GM12878 (cell line): ENCODE results near the gene ANP32E. TPM values are rescaled to one million over a fixed set of nuclear protein-coding genes. Genes with fewer than 3 reads are reported as not detected.

Experiments used
- BACH1 ChIP-seq: fragments of 450-650 bp; IDR thresholded peaks from 2 replicates; pipeline ENCODE4 v1.6.1; 2017; ENCODE audit warnings: mild to moderate bottlenecking, borderline replicate concordance
- BCLAF1 ChIP-seq: fragments of 450-650 bp; IDR thresholded peaks from 2 replicates; pipeline ENCODE4 v1.6.1; 2017; ENCODE audit warnings: antibody characterized with exemption, mild to moderate bottlenecking, moderate library complexity
- CBX3 ChIP-seq: fragments of 200-600 bp; sonication (generic); IDR thresholded peaks from 2 replicates; pipeline ENCODE4 v1.6.1; 2016; ENCODE audit warnings: low read depth, borderline replicate concordance
- CEBPZ ChIP-seq: fragments of 150-350 bp; IDR thresholded peaks from 2 replicates; pipeline ENCODE4 v1.6.1; 2016; ENCODE audit warnings: low read depth, low read length
- EED ChIP-seq: sonication (generic); IDR thresholded peaks from 2 replicates; pipeline ENCODE4 v1.6.1; 2016; ENCODE audit warnings: antibody characterized with exemption, low read depth
- ESRRA ChIP-seq: IDR thresholded peaks from 2 replicates; pipeline ENCODE4 v1.6.1; 2012; ENCODE audit warnings: mild to moderate bottlenecking, low read length, improper control_type of control experiment
- IKZF2 ChIP-seq, 2 experiments: fragments of 450-650 bp; IDR thresholded peaks; 2 replicates each; pipeline ENCODE4 v1.6.1; 2017; ENCODE audit warnings: mild to moderate bottlenecking in 2 of 2, moderate library complexity in 2 of 2
- IRF4 ChIP-seq: IDR thresholded peaks from 2 replicates; pipeline ENCODE4 v1.6.1; 2011; ENCODE audit warnings: low read depth, low read length
- LARP7 ChIP-seq: fragments of 450-650 bp; IDR thresholded peaks from 2 replicates; pipeline ENCODE4 v1.6.1; 2017; ENCODE audit warnings: mild to moderate bottlenecking
- MEF2B ChIP-seq: fragments of 450-650 bp; IDR thresholded peaks from 2 replicates; pipeline ENCODE4 v1.6.1; 2018; ENCODE audit warnings: mild to moderate bottlenecking, moderate library complexity; ENCODE audit not compliant: partially characterized antibody, poor library complexity, severe bottlenecking
- MXI1 ChIP-seq: fragments of 150-350 bp; IDR thresholded peaks from 2 replicates; pipeline ENCODE4 v1.6.1; 2011; ENCODE audit warnings: low read depth, mild to moderate bottlenecking, inconsistent platforms, low read length, improper control_type of control experiment
- NFXL1 ChIP-seq: fragments of 450-650 bp; IDR thresholded peaks from 2 replicates; pipeline ENCODE4 v1.6.1; 2017; ENCODE audit warnings: antibody characterized with exemption, mild to moderate bottlenecking, borderline replicate concordance
- NR2F1 ChIP-seq: fragments of 450-650 bp; conservative IDR thresholded peaks from 2 replicates; pipeline ENCODE4 v1.6.1; 2017; ENCODE audit warnings: mild to moderate bottlenecking
- POLR2AphosphoS2 ChIP-seq: IDR thresholded peaks from 2 replicates; pipeline ENCODE4 v1.6.1; 2011; ENCODE audit warnings: low read depth, mild to moderate bottlenecking, low read length, improper control_type of control experiment, moderate library complexity
- POU2F2 ChIP-seq: IDR thresholded peaks from 3 replicates; pipeline ENCODE4 v1.6.1; 2011; ENCODE audit warnings: low read depth, mild to moderate bottlenecking, low read length, borderline replicate concordance
- RAD21 ChIP-seq: IDR thresholded peaks from 2 replicates; pipeline ENCODE4 v1.6.1; 2011; ENCODE audit warnings: mild to moderate bottlenecking, low read depth, low read length, moderate library complexity; ENCODE audit not compliant: insufficient read depth
- RELA ChIP-seq: fragments of 450-650 bp; IDR thresholded peaks from 2 replicates; pipeline ENCODE4 v1.8.0; 2014; ENCODE audit warnings: borderline replicate concordance; ENCODE audit not compliant: partially characterized antibody
- RFX5 ChIP-seq: IDR thresholded peaks from 2 replicates; pipeline ENCODE4 v1.6.1; 2011; ENCODE audit warnings: low read depth, low read length, improper control_type of control experiment
- SIN3A ChIP-seq: IDR thresholded peaks from 2 replicates; pipeline ENCODE4 v1.6.1; 2012; ENCODE audit warnings: low read depth, low read length, improper control_type of control experiment
- SMARCA5 ChIP-seq: fragments of 450-650 bp; IDR thresholded peaks from 2 replicates; pipeline ENCODE4 v1.6.1; 2017; ENCODE audit warnings: mild to moderate bottlenecking
- SRF ChIP-seq, 2 experiments: IDR thresholded peaks; 2 replicates each; pipeline ENCODE4 v1.6.1; 2011; ENCODE audit warnings: low read depth in 2 of 2, low read length in 2 of 2, mild to moderate bottlenecking in 1 of 2, moderate library complexity in 1 of 2
- SUZ12 ChIP-seq: fragments of 200-600 bp; sonication (generic); IDR thresholded peaks from one replicate; pipeline ENCODE4 v1.6.1; 2018; ENCODE audit warnings: antibody characterized with exemption, mild to moderate bottlenecking; ENCODE audit not compliant: unreplicated experiment
- TAF1 ChIP-seq: IDR thresholded peaks from 2 replicates; pipeline ENCODE4 v1.6.1; 2011; ENCODE audit warnings: mild to moderate bottlenecking, low read depth, low read length, borderline replicate concordance
- ZNF24 ChIP-seq: fragments of 450-650 bp; IDR thresholded peaks from 2 replicates; pipeline ENCODE4 v1.6.1; 2017; ENCODE audit warnings: antibody characterized with exemption, mild to moderate bottlenecking
- ZZZ3 ChIP-seq: IDR thresholded peaks from 2 replicates; pipeline ENCODE4 v1.6.1; 2011; ENCODE audit warnings: low read depth; ENCODE audit not compliant: control insufficient read depth, insufficient read length
- polyA plus RNA-seq, 11 experiments: library from polyadenylated mRNA; depleted of rRNA in 4 of 11; unstranded in 6 of 11; stranded (reverse) in 5 of 11; fragments of >200 nt; fragmentation: Nextera tagmentation in 4 of 11; fragmentation: Illumina TruSeq in 1 of 11; extraction: Ambion mirVana in 4 of 11; extraction: Trizol in 1 of 11; gene quantifications; 1 replicate in 1 of 11; 2 replicates in 10 of 11; pipeline versions ENCODE4 v1.2.1 to v1.2.3, GENCODE V29; 2011 to 2016; ENCODE audit warnings: inconsistent platforms in 2 of 11, missing spikeins in 2 of 11, low read depth in 1 of 11
- total RNA-seq, 4 experiments: library from RNA; depleted of rRNA in 3 of 4; stranded (reverse); fragments of >200 nt in 3 of 4; fragmentation: Illumina TruSeq in 1 of 4; extraction: Trizol in 1 of 4; gene quantifications; 2 replicates each; pipeline versions ENCODE4 v1.2.1 to v1.2.3, GENCODE V29; 2013 to 2021

The ANP32E gene
- total and polyA plus RNA-seq, 10 of the 15 experiments (the other 5 are each of a cell fraction or from before 2014, with no cell fraction given), result 59.2 to 250 (median 121) TPM

- TF ChIP-seq POLR2AphosphoS2 (peak; percentile 94), CBX3 (no peak), SUZ12 (no peak), LARP7 (no peak; the same call in 1 of the 2 replicates), MEF2B (peak; percentile 77), ZZZ3 (no peak), IRF4 (0 out of 2 replicates have a peak, but pooled peaks have one; percentile 12), POU2F2 (peak; percentile 87), EED (peak; percentile 44; the same call in 1 of the 2 replicates), ESRRA (no peak), RELA (peak; percentile 91), SRF (IDR thresholded peaks at IDR 0.05; ENCODE audit: low read depth in 2 of 2, low read length in 2 of 2) (no peak; a peak in 1 of 4 replicates), CEBPZ (no peak), BACH1 (peak; percentile 96), SMARCA5 (0 out of 2 replicates have a peak, but pooled peaks have one; percentile 70), TAF1 (peak; percentile 65), NR2F1 (peak; percentile 47; the same call in 1 of the 2 replicates), RFX5 (no peak), NFXL1 (no peak), RAD21 (no peak), MXI1 (peak; percentile 86; the same call in 1 of the 2 replicates), SIN3A (peak; percentile 38; the same call in 1 of the 2 replicates), ZNF24 (no peak), BCLAF1 (no peak), IKZF2 (IDR thresholded peaks at IDR 0.05) (peak; percentile 43 to 76; a peak in 3 of 4 replicates)
Observed at GRCh38 chr1:150234566-150235293, 1.2 kb downstream of the ANP32E start (continued).
